Thyroid gland (tissue), 4 donors: Measurements from ENCODE around the gene TSGA10. TPM values are rescaled to one million over a fixed set of nuclear protein-coding genes. Genes with fewer than 3 reads are reported as not detected.
"Not testable (repeated sequence)": the region's sequence is repeated elsewhere in the genome, so short reads cannot be mapped to it uniquely, and the experiment has no call there.

ENCODE experiments used
- DNase-seq, 2 donors: peaks; one replicate each; pipeline ENCODE4 v3.0.0-alpha.2; 2019
- H3K27ac ChIP-seq, 3 donors: fragments of 200-600 bp; sonication (generic); 1 replicate in 2 of 3; 2 replicates in 1 of 3; pipeline ENCODE4 v1.5.1; 2016 to 2019; ENCODE audit warnings: mild to moderate bottlenecking in 1 of 3, moderate library complexity in 1 of 3
- H3K27me3 ChIP-seq: fragments of 200-600 bp; sonication (generic); one replicate; pipeline ENCODE4 v1.5.1; 2019
- H3K36me3 ChIP-seq, 2 donors: fragments of 200-600 bp; sonication (generic); one replicate each; pipeline ENCODE4 v1.5.1; 2016 to 2019
- H3K4me1 ChIP-seq, 2 donors: fragments of 200-600 bp; sonication (generic); one replicate each; pipeline ENCODE4 v1.5.1; 2017 to 2019
- H3K4me3 ChIP-seq, 3 donors: fragments of 200-600 bp; sonication (generic); replicated peaks in 1 of 3; 1 replicate in 2 of 3; 2 replicates in 1 of 3; pipeline ENCODE4 v1.5.1; 2016; ENCODE audit warnings: mild to moderate bottlenecking in 1 of 3
- H3K9me3 ChIP-seq: fragments of 200-600 bp; sonication (generic); one replicate; pipeline ENCODE4 v1.5.1; 2017
- POLR2A ChIP-seq, 2 donors: fragments of 450-650 bp; IDR thresholded peaks; one replicate each; pipeline ENCODE4 v1.6.1; 2017; ENCODE audit warnings: antibody characterized with exemption in 2 of 2, mild to moderate bottlenecking in 2 of 2, moderate library complexity in 1 of 2
- WGBS, 2 donors: methylation state at CpG; one replicate each; pipeline ENCODE4 v1.1.5; 2017; 5-methylcytosine and 5-hydroxymethylcytosine counted together
- intact Hi-C: fragments of 100-400 bp; cut with DNase I; formaldehyde crosslinking; loops from one replicate; pipeline ENCODE4 v1.15.1; 2023
- total RNA-seq, 4 donors: library from RNA; depleted of rRNA; stranded (reverse); fragments of >200 nt; gene quantifications; one replicate each; pipeline ENCODE4 v1.2.3, GENCODE V29; 2016
- TF ChIP-seq, protein P1 (sequence below), 6 experiments: fragments of 200-600 bp in 3 of 6; fragments of 450-650 bp in 3 of 6; sonication (generic) in 3 of 6; IDR thresholded peaks; one replicate each; pipeline ENCODE4 v1.5.1; 2016 to 2019; ENCODE audit warnings: antibody characterized with exemption in 6 of 6, mild to moderate bottlenecking in 2 of 6, inconsistent platforms in 1 of 6, moderate library complexity in 1 of 6

Gene TSGA10
- total RNA-seq, 4 donors from 2014 or later: 16.5 to 35.0 (median 30.7) TPM

DNA sequence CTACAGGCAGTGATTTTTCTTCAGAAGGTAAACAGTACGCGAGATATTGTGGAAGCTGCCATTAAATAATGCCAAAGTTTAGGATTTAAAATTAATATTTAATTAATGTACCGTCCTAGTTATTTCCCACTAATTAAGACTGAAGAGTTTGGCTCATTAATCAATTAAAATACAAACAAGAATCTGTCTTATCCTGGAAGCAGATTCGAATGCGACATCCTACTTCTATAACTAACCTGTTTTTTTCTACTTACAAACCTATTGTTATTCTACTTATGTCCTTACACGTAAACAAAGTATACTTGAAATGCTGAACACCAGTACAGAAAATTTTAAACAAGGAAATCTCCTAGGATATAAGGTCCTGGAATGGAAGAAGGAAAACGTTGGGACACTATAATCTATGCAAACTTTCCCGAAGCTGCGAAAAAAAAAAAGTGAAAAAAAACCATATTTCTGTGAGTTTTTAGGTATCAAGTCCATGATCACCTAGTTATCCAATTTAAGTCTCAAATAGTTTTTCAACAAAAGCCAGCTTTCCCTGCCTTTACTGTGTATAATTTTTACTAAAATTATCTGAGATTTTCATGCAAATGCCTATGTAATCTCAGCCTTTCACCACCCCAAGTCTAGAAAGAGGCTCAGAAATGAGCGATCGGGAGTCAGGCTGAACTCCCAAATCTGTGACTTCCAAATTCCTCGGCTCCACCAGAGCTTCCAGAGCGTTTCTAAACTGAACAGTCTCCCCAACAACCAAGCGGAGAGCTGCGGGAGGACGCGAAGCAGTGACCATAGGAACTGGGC, 14.5 kb downstream of the TSGA10 start:
- 26 to 33% methylated on average over 13 to 17 of the region's 17 CpGs for WGBS, 2 donors
- Histone ChIP-seq H3K36me3 (no peaks in the 10 kb centered on the region), H3K9me3 (no peaks in the 10 kb centered on the region), H3K4me3 (peak overlapping the region; percentile 32 to 62 (median 44)), H3K27ac (peak overlapping the region; percentile 77 to 95 (median 80)), H3K27me3 (no peaks in the 10 kb centered on the region), H3K4me1 (peaks cover 5 to 10% of the 10 kb centered on the region in 2 donors)
- DNase-seq: no peak
- TF ChIP-seq, protein P1, sequence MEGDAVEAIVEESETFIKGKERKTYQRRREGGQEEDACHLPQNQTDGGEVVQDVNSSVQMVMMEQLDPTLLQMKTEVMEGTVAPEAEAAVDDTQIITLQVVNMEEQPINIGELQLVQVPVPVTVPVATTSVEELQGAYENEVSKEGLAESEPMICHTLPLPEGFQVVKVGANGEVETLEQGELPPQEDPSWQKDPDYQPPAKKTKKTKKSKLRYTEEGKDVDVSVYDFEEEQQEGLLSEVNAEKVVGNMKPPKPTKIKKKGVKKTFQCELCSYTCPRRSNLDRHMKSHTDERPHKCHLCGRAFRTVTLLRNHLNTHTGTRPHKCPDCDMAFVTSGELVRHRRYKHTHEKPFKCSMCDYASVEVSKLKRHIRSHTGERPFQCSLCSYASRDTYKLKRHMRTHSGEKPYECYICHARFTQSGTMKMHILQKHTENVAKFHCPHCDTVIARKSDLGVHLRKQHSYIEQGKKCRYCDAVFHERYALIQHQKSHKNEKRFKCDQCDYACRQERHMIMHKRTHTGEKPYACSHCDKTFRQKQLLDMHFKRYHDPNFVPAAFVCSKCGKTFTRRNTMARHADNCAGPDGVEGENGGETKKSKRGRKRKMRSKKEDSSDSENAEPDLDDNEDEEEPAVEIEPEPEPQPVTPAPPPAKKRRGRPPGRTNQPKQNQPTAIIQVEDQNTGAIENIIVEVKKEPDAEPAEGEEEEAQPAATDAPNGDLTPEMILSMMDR (IDR thresholded peaks at IDR 0.05): no peak
- no peak for TF ChIP-seq POLR2A (IDR thresholded peaks at IDR 0.05)
- intact Hi-C loops: loop anchor here (5.0 kb wide), 1 partner anchor 352 kb away; the partner anchor contains the start of gene REV1

DNA sequence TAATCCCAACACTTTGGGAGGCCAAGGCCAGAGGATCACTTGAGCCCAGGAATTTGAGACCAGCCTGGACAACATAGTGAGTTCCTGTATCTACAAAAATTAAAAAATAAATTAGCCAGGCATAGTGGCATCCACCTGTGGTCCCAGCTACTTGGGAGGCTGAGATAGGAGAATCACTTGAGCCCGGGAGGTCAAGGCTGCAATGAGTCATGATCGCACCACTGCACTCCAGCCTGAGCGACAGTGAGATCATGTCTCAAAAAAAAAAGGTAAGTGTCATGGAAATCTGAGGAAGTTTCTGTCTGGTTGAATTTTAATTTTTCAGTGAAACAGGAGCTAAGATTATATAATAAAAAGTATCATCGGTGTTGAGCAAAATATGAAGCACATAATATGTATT, 15.7 kb downstream of the TSGA10 start:
- H3K36me3 ChIP-seq: no peaks in the 10 kb centered on the region
- DNase-seq: no peak
- WGBS, 2 donors: 96 to 98% methylated on average over 4 of the region's 4 CpGs

DNA sequence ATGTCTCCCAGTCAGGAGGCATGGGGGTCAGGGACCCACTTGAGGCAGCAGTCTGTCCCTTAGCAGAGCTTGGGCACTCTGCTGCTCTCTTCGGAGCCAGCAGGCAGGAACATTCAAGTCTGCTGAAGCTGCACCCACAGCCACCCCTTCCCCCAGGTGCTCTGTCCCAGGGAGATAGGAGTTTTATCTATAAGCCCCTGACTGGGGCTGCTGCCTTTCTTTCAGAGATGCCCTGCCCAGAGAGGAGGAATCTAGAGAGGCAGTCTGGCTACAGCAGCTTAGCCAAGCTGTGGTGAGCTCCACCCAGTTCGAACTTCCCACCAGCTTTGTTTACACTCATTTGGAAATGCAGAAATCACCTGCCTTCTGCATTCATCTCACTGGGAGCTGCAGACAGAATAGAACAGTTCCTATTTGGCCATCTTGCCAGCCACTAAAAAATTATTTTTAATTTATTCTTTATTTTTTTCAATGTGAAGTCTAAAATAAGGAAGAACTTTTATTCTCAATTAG, 19.6 kb downstream of the TSGA10 start:
- H3K27ac ChIP-seq, H3K36me3 ChIP-seq, H3K27me3 ChIP-seq, H3K9me3 ChIP-seq, H3K4me3 ChIP-seq, H3K4me1 ChIP-seq, intact Hi-C loops, DNase-seq: not testable (repeated sequence)
- WGBS, 2 donors: 86 to 87% methylated on average over 2 of the region's 2 CpGs

More for the DNA sequence above, 15.7 kb downstream of the TSGA10 start:
- no peaks in the 10 kb centered on the region for H3K27me3 ChIP-seq
- H3K9me3 ChIP-seq: no peaks in the 10 kb centered on the region
- intact Hi-C loops: no loop called here
- no peak overlapping the region for H3K27ac ChIP-seq
- peaks cover 5 to 10% of the 10 kb centered on the region in 2 donors for H3K4me1 ChIP-seq
- TF ChIP-seq, protein P1 (IDR thresholded peaks at IDR 0.05): no peak
- no peak for TF ChIP-seq POLR2A (IDR thresholded peaks at IDR 0.05)
- H3K4me3 ChIP-seq: no peak overlapping the region

DNA sequence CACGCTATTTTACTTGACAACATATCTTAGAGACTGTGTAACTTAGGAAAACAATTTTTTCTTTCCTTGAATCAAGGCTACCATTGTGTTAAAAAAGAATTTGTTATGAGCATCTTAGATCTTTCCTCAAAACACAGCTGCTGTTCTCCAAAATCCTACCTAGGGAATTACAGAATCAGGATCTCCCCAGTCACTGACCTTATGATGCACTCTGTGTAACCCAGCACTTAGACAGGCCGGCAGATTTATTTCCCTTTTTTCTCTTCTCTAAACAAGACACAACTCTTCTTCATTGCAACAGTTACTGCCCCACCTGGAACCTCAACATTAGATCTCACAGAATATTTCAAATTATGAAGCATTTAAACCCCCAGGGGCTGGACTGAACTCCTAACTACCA, 26.8 kb downstream of the TSGA10 start:
- Histone ChIP-seq H3K27me3 (no peaks in the 10 kb centered on the region), H3K27ac (no peak overlapping the region), H3K4me1 (no peaks in the 10 kb centered on the region), H3K4me3 (no peak overlapping the region), H3K36me3 (peaks cover 0 to 6% of the 10 kb centered on the region in 2 donors), H3K9me3 (no peaks in the 10 kb centered on the region)
- WGBS, 2 donors: 90 to 92% methylated on average over 2 of the region's 2 CpGs
- TF ChIP-seq, protein P1 (IDR thresholded peaks at IDR 0.05): no peak
- no peak for TF ChIP-seq POLR2A (IDR thresholded peaks at IDR 0.05)
- no peak for DNase-seq
- intact Hi-C loops: no loop called here

GRCh38 chr2:99112617-99113016, 42.1 kb downstream of the TSGA10 start:
- Histone ChIP-seq H3K27ac (no peak overlapping the region), H3K27me3 (no peaks in the 10 kb centered on the region), H3K4me1 (no peaks in the 10 kb centered on the region), H3K9me3 (no peaks in the 10 kb centered on the region), H3K36me3 (no peaks in the 10 kb centered on the region), H3K4me3 (no peak overlapping the region)
- no peak for DNase-seq
- intact Hi-C loops: no loop called here
- WGBS, 2 donors: 68 to 77% methylated on average over 4 of the region's 4 CpGs
- no peak for TF ChIP-seq POLR2A (IDR thresholded peaks at IDR 0.05)
- TF ChIP-seq, protein P1 (IDR thresholded peaks at IDR 0.05): no peak
